Suppressor macrophage treated with lipopolysaccharide for 4 hours (primary cell): ENCODE results near the gene AURKAIP1.

Source experiments
- DNase-seq: peaks from one replicate; pipeline ENCODE4 v3.0.0-alpha.2; 2020

The AURKAIP1 gene

DNA sequence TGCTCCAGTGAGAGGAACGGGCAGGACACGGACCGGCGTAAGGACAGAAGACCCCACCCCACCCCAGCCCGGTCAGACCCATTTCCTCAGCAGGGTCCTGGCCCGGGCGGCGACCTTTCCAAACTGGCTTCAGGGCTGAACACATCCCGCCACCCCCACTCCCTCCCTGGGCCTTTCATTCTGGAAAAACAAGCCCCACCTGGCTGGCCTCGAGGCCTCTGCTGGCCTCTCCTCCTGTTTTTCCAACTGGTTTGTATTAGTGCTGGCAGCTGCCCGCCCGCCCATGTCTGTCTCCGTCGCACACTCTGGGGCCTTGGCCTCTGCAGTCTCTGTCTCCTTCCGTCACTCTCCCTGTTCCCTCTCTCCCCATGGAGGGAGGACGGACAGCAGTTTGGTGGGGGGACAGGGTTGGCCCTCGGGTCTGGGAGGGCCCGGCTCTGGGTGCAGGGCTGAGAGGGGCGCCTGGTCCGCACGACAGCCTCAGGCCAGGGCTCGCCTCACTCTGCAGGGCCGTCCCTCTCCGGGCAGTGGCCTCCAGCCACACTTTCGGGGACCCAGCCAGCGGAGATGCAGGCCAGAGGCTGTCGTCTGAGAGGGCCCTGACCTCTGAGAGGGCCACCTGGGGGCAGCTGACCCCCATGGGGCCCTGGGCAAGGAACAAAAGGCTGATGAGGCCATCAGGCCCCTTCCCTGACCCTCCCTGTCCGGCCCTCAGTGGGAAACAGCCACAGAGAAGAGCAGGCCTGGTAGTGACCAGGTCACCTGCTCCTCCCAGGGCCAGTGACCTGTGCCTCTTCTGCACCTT is 15.1 kb downstream of the AURKAIP1 start:
- no peak for DNase-seq

DNA sequence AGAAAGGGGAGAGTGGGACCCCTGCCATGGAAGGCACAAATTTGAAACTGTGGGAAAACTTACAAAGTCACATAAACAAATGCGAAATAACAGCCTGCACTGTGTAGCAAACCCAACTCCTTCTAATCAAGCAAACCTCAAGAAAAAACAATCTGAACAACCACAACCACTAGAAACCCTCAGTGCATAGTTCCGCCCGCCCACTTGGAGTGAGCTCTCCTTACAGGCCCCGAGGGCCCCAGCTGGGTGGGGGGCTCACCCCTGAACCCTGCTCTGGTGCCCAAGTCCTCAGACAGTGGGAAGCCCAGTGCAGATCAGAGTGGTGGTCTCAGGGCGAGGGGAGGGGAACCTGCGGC is 15.7 kb downstream of the AURKAIP1 start:
- DNase-seq: no peak

DNA sequence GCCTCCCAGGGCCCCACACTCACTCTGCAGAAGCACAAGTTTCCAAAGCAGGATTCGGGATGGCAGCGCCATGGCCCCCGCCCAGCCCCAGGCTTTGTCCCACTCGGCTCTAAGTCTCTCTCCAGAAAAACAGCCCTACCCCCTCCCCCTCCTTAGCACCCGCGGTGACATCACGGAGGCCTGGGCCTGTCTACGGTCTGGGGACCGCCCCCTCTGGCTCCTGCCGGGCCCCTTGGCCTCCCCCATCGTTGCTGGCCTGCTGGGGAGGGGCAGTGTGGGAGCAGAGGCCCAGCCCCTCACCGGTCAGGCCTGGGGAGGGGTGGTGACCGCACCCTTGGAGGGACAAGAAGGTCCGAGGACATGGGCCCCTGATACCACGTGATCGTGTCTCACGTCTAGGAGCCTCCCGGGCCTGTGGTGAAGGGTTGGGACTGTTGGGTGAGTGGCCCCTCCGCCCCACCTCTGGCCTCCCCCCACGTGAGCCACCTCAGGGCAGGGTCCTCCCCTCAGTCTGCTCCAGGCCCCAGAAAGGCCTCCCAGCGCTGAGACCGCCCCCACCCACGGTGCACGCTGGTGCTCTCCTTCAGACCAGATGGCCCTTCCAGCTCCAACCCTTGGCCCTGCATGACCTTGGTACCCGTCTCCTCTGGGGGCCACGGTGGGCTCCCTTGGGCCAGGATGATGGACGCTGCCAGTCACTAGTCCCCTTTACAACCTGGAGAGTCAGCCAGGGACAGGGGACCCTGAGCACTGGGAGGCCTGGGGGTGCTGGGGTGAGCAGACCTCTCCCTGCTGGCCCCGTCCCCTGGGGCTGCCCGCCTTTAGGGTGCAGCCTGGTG is 16.4 kb downstream of the AURKAIP1 start, which contains the start of gene MXRA8:
TSS of gene MXRA8 (minus strand) at position 123 of the 839 bp plus-strand sequence. CDS start at position 72, 51 bp downstream.
- DNase-seq: no peak

DNA sequence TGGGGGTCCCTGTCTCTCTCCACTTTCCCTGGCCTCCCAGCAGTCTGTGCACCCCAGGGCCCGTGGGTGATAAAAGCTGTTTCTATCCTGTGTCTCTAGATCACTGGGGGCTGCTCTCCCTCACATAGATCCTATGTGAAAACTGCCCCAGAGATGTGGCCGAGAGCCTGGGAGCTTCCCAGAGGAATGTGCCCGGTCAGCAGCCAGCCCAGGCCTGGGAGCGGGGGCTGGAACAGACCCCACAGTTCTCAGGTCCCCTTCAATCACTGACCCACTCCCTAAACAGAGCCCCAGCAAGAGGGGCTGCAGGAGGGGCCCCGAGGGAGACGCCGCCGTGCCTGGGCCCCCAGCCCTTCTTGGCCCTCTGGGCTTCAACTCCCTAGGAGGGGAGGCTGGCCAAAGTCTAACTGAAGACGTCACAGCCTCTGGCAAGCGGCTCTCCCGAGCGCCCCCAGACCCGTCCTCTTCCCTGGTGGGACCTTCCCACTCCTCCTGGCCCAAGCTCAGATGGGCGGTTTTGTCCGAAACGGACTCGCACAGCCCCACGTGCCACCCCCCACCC is 17.1 kb downstream of the AURKAIP1 start:
- DNase-seq: no peak

DNA sequence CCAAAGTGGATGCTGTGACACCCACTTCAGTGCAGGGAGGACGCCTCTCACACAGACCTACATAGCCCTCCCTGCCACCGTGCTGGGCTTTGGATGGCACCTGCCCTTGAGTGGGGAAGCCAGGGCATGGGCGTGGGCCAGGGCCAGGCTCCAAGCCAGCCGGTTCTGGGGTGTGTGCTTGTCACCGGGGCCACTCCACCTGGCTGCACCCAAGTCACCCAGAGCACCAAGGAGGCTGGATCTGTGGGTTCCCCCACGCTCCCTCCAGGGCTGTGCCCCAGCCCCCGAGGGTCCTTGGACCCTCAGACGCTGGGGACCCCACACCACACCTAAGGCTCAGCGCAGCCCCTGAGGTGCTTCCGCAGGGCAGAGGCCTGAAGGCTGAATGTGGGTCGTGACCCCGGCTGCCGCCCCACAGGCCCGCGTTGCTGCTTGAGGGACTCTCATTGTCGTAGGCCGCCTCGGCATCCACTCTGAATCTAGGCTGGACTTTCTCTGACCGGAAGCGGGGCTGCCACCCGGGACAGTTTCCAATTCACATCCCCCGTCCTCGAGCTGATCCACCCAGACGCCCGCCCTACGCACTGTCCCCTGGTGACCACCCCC is 18.1 kb downstream of the AURKAIP1 start:
- no peak for DNase-seq

DNA sequence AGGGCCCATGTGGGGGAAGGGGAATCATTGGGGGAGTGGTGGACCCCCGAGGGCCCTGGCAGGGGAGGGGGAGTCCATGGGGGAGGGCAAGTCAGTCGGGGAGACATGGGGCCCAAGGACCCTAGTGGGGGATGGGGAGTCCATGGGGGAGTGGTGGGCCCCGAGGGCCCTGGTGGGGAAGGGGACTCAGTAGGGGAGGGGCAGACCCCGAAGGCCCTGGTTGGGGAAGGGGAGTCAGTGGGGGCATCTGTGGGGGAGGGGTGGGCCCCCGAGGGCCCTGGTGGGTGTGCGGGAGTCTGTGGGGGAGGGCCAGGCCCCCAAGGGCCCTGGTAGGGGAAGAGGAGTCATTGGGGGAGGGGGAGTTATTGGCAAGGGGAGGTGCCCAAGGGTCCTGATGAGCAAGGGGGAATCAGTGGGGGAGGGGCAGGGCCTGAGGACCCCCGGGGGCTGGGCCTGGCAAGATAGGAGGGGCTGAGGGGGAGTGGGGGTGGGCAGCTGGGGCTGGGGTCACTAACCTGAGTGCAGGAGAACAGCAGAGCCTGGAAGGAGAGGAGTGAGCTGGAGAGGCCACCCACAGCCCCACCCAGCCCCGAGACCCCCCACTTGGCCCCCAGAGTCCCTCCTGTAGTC is 18.7 kb downstream of the AURKAIP1 start:
- no peak for DNase-seq

DNA sequence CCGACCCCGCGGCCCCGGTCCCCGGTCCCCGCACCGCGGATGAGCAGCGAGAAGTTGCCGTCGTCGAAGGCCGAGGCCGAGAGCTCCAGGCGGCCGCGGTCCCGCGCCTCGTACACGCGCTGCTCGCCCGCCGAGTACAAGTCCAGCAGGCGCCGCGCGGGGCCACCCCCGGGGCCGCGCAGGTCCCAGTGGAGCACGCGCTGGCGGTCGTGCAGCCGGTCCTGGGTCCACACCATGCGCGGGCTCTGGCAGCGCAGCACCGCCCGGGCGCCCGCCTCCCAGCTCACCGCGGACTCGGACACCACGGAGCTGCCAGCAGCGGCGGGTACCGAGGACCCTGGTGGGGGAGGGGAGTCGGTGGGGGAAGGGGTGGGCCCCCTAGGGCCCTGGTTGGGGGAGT is 19.6 kb downstream of the AURKAIP1 start:
- DNase-seq: peak; percentile 23

DNA sequence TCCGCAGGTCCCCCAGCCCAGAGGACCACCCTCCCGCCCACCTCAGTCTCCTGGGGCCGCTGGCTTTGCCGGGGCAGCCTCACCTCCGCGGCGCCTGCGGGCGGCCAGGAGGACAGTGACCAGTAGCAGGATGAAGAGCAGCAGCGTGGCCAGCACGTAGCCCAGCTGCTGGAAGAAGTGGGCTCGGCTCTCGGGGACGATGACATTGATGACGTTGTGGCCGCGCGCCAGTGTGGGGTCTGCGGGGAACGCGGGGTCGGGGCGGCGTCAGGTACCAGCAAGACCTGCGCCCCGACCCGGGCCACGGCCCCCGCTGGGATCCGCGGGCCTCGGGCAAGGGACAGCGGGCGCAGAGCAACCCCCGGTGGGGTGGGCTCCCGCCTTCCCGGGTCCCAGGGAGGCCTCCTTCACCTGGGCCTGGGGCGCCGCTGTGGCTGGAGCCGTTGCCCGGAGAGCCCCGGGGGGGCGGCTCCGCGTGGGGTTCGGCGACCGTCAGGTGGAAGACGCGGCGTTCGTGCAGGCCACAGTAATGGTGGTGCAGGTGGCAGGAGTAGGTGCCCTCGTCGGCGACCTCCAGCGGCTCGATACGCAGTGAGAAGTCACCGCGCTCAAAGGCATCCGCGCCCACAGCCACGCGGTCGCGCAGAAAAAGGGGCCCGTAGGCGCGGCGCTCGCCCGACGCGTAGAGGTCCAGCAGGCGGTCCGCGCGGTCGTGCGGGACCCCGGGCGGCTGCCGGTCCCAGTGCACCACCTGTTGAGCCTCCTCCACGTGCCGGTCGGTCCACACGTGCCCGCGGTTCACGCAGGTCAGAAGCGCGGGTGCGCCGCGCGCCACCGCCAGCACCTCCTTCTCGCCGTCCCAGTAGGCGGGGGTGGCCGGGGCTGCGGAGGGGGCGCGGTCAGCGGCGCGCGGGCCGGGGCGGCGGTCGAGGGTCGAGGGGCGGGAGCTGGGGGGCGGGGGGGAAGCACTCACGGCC is 20.4 kb downstream of the AURKAIP1 start:
- DNase-seq: no peak

DNA sequence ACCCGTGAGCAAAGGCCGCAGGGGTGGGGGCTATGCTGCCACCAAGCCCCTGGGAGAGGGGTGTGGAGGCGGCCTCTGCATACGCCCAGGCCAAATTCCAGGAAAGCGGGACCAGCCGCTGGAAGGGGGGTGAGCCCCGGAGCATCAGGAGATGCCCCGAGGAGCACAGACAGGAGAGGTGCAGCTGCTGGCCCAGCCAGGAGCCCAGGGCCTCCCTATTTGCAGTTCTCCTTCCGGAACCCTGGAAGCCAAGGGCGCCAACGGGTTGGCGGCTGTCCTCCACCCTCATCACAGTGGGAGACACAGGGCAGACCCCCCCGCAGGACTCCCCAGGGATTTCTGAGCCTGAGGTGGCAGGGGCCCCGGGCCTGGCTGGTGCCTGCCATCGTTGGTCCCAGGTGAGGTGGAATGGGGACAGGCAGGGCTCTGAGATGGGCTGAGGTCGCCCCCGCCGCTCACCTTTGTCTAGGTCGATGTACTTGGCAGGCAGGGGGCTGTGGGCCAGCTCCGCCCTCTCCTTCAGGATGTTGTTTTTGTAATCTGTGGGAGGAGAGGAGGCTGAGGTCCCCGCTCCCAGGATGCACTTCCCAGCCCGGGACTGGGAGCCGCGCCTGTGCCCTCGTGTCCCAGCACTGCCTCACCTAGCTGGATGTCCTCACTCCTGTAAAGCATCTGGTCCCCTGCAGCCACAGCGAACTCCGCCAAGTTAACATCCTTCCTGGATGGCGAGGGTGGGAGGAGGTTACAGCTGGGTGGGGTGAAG is 21.4 kb downstream of the AURKAIP1 start:
- DNase-seq: no peak

DNA sequence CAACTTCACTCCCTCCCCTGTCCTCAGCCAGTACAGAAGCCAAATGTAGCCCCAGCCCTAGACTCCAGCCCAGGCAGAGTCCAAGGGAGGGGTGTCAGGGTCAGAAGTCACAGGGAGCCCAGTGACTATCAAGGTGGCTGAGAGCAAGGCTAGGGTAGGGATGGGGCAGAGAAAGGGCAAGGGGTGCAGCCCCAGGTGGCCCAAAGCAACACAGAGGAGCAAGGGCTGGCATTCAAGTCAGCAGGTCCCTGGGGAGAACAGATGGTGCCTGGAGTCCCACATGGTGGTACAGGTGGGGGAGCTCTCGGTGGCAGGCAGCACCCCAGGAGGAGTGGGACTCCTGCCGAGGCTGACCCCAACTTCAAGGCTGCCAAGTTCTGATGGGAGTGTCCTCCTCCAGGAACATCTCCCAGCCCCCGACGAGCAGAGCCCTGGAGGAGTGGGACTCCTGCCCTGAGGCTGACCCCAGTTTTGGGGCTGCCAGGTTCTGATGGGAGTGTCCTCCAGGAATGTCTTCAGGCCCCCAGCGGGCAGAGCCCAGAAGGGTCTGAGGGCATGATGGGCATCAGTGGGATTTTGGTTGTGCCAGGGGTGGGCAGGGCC is 22.1 kb downstream of the AURKAIP1 start:
- no peak for DNase-seq

DNA sequence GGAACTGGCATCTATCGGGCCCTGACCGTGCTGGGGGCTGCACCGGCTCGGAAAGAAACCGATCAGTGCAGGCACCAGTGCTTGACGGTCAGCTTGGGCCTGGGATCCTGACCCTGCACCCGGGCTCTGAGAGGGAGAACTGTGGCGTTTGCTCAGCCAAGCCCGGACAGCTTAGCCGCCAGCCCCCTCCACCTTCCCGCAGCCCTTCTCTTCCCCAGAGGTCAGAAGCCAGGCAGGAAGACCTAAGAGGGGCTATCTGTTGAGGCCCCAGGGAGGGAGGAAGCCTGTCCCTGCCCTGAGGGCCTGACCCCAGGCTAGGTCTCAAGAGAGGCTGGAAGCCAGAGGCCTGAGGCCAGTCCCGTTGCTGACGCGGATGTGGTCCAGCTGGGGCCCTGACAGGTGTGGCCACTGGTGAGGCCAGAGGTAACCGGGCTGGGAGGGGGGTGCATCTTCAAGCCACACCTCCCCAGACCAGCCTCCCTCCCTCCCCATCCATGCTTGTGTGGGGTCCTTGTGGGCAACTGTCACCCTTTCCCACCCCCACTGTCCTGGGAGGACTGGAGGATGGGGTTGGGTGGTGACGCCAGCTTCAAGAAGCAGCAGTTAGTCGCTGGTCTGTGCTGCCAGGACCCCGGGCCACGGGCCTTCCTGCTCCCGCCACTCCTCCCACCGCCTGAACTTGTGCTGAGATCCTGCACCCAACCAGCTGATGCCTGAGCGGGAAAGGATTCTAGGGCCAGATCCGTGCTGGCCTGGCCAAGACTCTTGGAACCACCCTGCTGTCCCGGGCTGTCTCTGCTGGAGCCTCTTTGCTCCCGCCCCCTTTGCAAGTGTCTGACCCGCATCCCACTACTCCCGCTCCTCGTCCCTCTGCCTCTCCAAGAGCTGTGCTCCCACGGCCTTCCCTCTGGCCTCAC is 23.2 kb downstream of the AURKAIP1 start:
- DNase-seq: no peak

DNA sequence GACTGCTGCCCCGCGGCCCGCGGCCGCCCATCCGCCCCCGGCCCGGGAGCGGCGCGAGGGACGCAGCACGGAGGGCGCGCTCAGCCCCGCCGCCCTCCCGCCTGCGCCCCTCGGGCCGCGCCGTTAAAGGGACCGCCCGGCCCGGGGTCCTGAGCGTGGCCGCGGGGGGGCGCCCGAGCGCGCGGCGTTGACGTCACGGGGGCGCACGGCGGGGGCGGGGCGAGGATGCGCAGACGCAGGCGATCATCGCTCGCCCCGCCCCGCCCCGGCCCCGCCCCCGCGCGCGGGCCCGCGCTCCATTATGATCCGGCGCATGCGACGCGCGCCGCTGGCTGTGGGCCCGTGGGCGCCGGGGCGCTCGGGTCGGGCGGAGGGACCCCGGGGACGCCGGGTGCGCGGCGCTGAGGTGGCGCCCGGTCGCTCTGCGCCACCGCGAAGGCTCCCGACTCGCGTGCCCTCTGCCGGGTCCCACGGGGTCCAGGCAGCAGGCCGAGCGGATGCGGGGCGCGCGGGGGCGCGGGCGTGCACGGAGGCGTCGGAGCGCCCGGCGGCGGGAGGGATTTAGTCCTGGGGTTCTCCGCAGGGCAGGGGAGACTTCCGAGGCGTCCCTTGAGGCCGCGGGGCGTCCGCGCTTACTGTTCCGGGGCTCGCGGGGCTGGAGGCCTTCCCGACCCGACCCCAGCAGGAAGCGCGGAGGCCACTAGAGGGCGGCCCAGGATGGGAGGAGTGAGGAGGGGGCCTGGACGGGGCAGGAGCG is 25.6 kb downstream of the AURKAIP1 start, which contains the start of gene DVL1:
TSS of gene DVL1 (minus strand) at position 163 of the 757 bp plus-strand sequence. CDS start 353 bp downstream, outside the sequence.
- peak; percentile 83 for DNase-seq

DNA sequence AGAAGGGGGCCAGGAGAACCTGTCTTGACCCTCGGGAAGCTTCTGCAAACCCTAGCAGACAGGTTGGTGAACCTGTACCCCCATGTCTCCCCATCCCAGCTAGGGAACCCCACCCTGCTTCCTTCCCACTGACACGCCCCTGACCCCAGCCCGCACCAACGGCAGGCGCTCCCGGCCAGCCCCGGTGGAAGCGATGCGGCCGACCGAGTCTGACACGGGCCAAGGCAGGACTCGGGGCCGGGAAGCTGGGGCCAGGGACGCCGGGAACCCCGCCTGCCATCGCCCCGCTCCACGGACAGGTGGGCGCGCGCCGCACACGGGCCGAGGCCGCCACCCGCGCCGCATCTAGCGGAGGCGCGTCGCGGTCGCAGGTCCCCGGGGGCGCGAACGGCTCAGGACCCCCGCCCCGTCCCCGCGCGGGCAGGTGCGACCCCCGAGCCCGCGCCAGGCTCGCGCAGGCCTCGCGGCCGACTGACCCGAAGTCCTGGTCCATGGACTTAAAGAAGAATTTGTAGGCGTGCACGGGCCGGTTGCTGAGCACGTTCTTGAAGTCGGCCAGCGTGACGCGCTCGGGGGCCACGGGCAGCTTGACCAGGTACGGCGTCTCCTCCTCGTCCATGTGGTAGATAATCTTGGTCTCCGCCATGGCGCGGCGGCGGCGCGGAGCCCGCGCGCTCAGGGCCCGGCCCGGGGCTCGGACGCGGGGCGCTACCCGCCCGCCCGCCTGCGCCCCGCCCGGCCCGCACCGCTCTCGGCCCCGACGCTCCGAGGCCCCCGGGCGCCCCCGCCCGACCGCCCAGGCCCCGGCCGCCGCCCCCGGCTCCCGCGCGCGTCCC is 26.4 kb downstream of the AURKAIP1 start:
- no peak for DNase-seq

DNA sequence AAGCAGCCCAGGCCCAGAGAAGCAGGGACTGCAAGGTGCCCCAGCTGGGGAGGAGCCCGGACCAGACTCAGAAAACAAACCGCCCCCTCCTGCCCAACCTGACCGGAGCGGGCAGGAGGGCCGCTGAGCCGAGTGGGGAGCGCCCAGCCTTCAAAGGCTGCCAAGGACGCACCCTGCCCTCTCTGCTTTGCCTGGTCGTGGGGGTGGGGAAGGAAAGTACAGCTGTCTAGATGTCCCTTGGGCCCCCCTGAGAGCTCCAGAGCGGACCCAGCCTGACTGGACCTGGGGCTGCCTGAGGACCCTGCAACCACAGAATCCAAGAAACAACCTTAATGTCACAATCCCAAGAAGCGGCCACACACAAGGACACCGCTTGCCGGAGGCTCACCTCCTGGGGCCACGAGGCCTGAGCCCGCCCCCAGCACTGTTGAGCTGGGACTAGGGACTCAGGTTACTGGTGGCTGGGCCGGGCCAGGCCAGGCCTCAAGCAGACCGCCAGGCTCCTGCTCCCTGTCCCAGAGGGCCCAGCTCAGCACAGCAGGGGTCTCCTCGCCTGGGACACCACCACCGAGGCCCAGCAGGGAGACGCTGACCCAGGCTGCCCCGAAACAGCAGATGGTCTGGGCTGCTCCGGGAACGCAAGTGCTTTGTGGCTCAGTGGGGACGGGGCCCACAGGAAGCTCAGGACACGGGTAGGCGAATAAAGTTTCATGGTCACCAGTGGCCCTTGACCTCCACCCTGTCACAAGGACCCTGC is 27.2 kb downstream of the AURKAIP1 start:
- no peak for DNase-seq

DNA sequence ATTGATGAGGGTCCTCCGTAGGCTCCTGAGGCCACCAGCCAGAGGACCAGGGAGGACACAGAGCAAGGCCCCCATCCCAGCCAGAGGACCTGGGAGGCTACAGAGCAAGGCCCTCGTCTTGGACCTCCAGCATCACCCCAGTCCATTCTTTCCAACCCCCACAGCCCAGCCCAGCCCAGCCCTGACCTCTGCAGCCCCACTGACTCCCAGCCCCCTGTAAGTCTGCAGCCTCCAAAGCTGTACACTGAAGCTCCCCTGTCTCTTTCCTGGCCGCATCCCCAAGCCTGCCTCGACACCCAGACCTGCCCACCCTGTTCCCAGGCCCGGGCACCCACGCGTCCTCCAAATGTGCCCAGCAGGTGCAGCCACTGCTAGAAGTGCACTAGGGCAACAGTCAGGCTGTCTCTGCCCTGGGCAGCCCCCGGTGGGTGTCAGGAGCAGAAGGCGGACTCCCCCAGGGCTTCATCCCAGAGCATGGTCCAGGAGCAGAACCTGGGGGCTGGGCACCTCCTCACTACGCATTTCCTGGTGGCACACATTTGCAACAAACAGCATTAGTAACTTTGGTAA is 27.9 kb downstream of the AURKAIP1 start:
- DNase-seq: no peak

DNA sequence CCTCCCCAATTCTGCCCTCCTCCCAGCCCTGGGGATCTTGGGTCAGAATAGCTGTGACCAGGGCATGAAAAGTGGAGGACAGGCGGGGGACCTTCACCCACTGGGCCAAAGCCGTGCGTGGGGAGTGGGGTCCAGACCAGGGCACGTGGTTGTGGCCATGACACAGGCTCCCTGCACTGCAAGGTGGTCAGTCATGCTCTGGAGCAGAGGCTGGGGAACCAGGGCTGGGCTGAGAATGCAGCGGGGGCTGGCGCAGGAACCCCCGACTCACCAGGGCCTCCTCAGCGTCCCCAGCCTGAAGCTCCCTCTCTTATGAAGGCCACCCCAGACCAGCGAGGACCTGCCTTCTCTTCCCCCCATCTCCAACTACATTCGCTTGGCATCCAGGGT is 28.5 kb downstream of the AURKAIP1 start:
- no peak for DNase-seq
